Choroid plexus epithelial cell (primary cell): ENCODE measurements around the gene KIFC3.

Experiments used
- DNase-seq: peaks from one replicate; pipeline ENCODE4 v3.0.0-alpha.2; 2010; ENCODE audit warnings: low read depth
- H3K4me3 ChIP-seq: 2 replicates; pipeline ENCODE4 v1.5.1; 2011; ENCODE audit warnings: low read depth, mild to moderate bottlenecking, control low read depth, low read length, moderate library complexity
- CTCF ChIP-seq: conservative IDR thresholded peaks from 2 replicates; pipeline ENCODE4 v1.5.1; 2011; ENCODE audit warnings: low read depth, mild to moderate bottlenecking, control low read depth, inconsistent platforms, low read length, moderate library complexity

KIFC3 gene

GRCh38 chr16:57761957-57762356, 40.3 kb downstream of the KIFC3 start:
- TF ChIP-seq CTCF: no peak
- no peak for DNase-seq
- H3K4me3 ChIP-seq: no peak overlapping the region

GRCh38 chr16:57761301-57761700, 41.0 kb downstream of the KIFC3 start:
- no peak for DNase-seq
- TF ChIP-seq CTCF: no peak
- no peak overlapping the region for H3K4me3 ChIP-seq

- no peak for DNase-seq
- no peak for TF ChIP-seq CTCF
- no peak overlapping the region for H3K4me3 ChIP-seq
Measured at GRCh38 chr16:57760357-57761160, 41.7 kb downstream of the KIFC3 start.

- no peak for DNase-seq
- no peak overlapping the region for H3K4me3 ChIP-seq
- TF ChIP-seq CTCF: no peak
Measured at GRCh38 chr16:57759541-57760356, 42.5 kb downstream of the KIFC3 start.

GRCh38 chr16:57759131-57759530, 43.2 kb downstream of the KIFC3 start:
- DNase-seq: no peak
- no peak overlapping the region for H3K4me3 ChIP-seq
- no peak for TF ChIP-seq CTCF

- DNase-seq: no peak
Measured at GRCh38 chr16:57758331-57759117, 43.8 kb downstream of the KIFC3 start.

More at GRCh38 chr16:57758331-57759117, 43.8 kb downstream of the KIFC3 start:
- H3K4me3 ChIP-seq: no peak overlapping the region
- no peak for TF ChIP-seq CTCF
